Heart left ventricle (tissue), 13 donors: ENCODE measurements around the gene ADGRG7.

Source experiments
- CTCF ChIP-seq, 12 donors: fragments of 200-600 bp; sonication (generic) in 4 of 12; IDR thresholded peaks; one replicate each; pipeline versions ENCODE4 v1.5.0 to v1.8.0; 2018 to 2022; ENCODE audit warnings: antibody characterized with exemption in 12 of 12, mild to moderate bottlenecking in 5 of 12
- POLR2A ChIP-seq, 2 donors: fragments of 450-650 bp; IDR thresholded peaks; one replicate each; pipeline ENCODE4 v1.6.1; 2017; ENCODE audit warnings: antibody characterized with exemption in 2 of 2, mild to moderate bottlenecking in 2 of 2, moderate library complexity in 2 of 2
- donor health status: ischemic (EF 13 %, LVEDD 7.1; RV severe dilation, severe dysfunction).
- donor health status: DM: no; HTN: yes; CAD: no.
- donor health status: DM: no; HTN: no; CAD: no.
- donor health status: ischemic (EF 25% LVEDD 6.9; RV normal size, moderate dysfunction).
- donor health status: ischemic (EF 25% LVEDD 5.7; RV mildly dilated, moderate dysfunction).
- donor health status: ischemic (EF 35%, LVEDD 5.7; RV mildly dilated, moderate dysfunction).
- donor health status: nonischemic (EF 11% LVEDD 7.7; RV severe dilation, severe dysfunction).
- donor health status: DM: yes; HTN: yes; CAD: no.
- donor health status: PGD.
- donor health status: ischemic (EF 29% LVEDD 5.4; RV normal size, mild dysfunction).
- donor health status: nonischemic (EF 23%, LVEDD 6.1; RV moderate dilation, normal function).

- TF ChIP-seq POLR2A (IDR thresholded peaks at IDR 0.05): no peak
- no peak for TF ChIP-seq CTCF (IDR thresholded peaks at IDR 0.05)
These were observed 18.1 kb downstream of the ADGRG7 start for GRCh38 chr3:100627491-100627890.
